HepG2 (cell line): ENCODE results near the gene RNF213. TPM values are rescaled to one million over a fixed set of nuclear protein-coding genes. Genes with fewer than 3 reads are reported as not detected.

Source experiments
- ATAC-seq: fragments of 200-7000 bp; cut with Tn5 transposase; 3 replicates; pipeline ENCODE4 v1.9.1; 2020; ENCODE audit warnings: mild to moderate bottlenecking, moderate library complexity
- BruUV-seq: library from RNA; stranded (reverse); fragments of 400-500 nt; replicated peaks from 2 replicates; lab custom pipeline; 2021; lab: Mats Ljungman, UMichigan
- CTCF ChIA-PET: fragments of 300-600 bp; formaldehyde crosslinking; extraction: SDS; loops from one replicate; lab custom pipeline; 2021; ENCODE audit warnings: low total read pairs, inconsistent platforms, low intra/inter-chr PET ratio; lab: Yijun Ruan, JAX
- POLR2A ChIA-PET: fragments of 350-600 bp; sonication (Branson Sonifier 250); formaldehyde crosslinking; loops from one replicate; lab custom pipeline; 2020; ENCODE audit warnings: antibody characterized with exemption, inconsistent platforms; lab: Yijun Ruan, JAX
- DNase-seq: peaks from one replicate; pipeline ENCODE4 v3.0.0-alpha.2; 2015; ENCODE audit warnings: low spot score
- FAIRE-seq: peaks from 3 replicates; lab custom pipeline; 2011; peaks lifted over from hg19 to GRCh38; lab: Jason Lieb, UNC
- H2AFZ ChIP-seq: one replicate; pipeline ENCODE4 v1.6.1; 2011; ENCODE audit warnings: low read length, inconsistent platforms
- H3K27ac ChIP-seq: fragments of 300-600 bp; 3 replicates; pipeline ENCODE4 v1.8.0; 2011; ENCODE audit warnings: mixed run types, mild to moderate bottlenecking, mixed read lengths, low read length, inconsistent platforms; ENCODE audit not compliant: insufficient read depth; ENCODE audit errors: extremely low read length
- H3K27me3 ChIP-seq, 2 experiments: fragments of 200-600 bp in 1 of 2; 2 replicates in 1 of 2; 3 replicates in 1 of 2; pipeline versions ENCODE4 v1.6.0 to v1.8.0; 2011; ENCODE audit warnings: low read length in 2 of 2, mild to moderate bottlenecking in 2 of 2, moderate library complexity in 2 of 2, inconsistent platforms in 1 of 2; ENCODE audit not compliant: insufficient read depth in 2 of 2, control insufficient read depth in 1 of 2
- H3K36me3 ChIP-seq, 2 experiments: fragments of 200-600 bp in 1 of 2; replicated peaks in 1 of 2; 2 replicates in 1 of 2; 3 replicates in 1 of 2; pipeline versions ENCODE4 v1.5.1 to v1.8.0; 2011; ENCODE audit warnings: low read length in 2 of 2, inconsistent platforms in 1 of 2; ENCODE audit not compliant: insufficient read depth in 2 of 2, control insufficient read depth in 1 of 2
- H3K4me1 ChIP-seq: 2 replicates; pipeline ENCODE4 v1.5.1; 2012; ENCODE audit warnings: low read length, inconsistent platforms; ENCODE audit not compliant: insufficient read depth
- H3K4me2 ChIP-seq: 2 replicates; pipeline ENCODE4 v1.6.0; 2011; ENCODE audit warnings: low read depth, low read length, inconsistent platforms
- H3K4me3 ChIP-seq, 3 experiments: fragments of 200-600 bp in 1 of 3; sonication (generic), shearing (Covaris generic) in 1 of 3; replicated peaks in 1 of 3; 2 replicates each; pipeline ENCODE4 v1.5.1; 2011 to 2016; ENCODE audit warnings: low read length in 3 of 3, inconsistent platforms in 2 of 3, low read depth in 2 of 3, mild to moderate bottlenecking in 2 of 3, control low read depth in 1 of 3, mixed read lengths in 1 of 3; ENCODE audit not compliant: insufficient read depth in 1 of 3
- H3K79me2 ChIP-seq: one replicate; pipeline ENCODE4 v1.6.1; 2011; ENCODE audit warnings: low read length, inconsistent platforms; ENCODE audit not compliant: insufficient read depth
- H3K9ac ChIP-seq: 2 replicates; pipeline ENCODE4 v1.6.0; 2011; ENCODE audit warnings: mild to moderate bottlenecking, low read depth, low read length, inconsistent platforms; ENCODE audit not compliant: insufficient read depth
- H3K9me3 ChIP-seq: 2 replicates; pipeline ENCODE4 v1.5.1; 2012; ENCODE audit warnings: mild to moderate bottlenecking, low read length
- H4K20me1 ChIP-seq: 2 replicates; pipeline ENCODE4 v1.6.0; 2011; ENCODE audit warnings: inconsistent platforms, mild to moderate bottlenecking, low read length, moderate library complexity; ENCODE audit not compliant: insufficient read depth
- BRCA1 ChIP-seq: sonication (generic); formaldehyde crosslinking; IDR thresholded peaks from 2 replicates; pipeline ENCODE4 v1.4.0; 2020; ENCODE audit warnings: missing genetic modification reagents
- CAMTA2 ChIP-seq: sonication (generic); formaldehyde crosslinking; IDR thresholded peaks from 2 replicates; pipeline ENCODE4 v1.4.0; 2020; ENCODE audit warnings: mild to moderate bottlenecking, missing genetic modification reagents, borderline replicate concordance
- CSRNP1 ChIP-seq: sonication (generic); formaldehyde crosslinking; IDR thresholded peaks from 2 replicates; pipeline ENCODE4 v1.8.1; 2023; ENCODE audit warnings: mild to moderate bottlenecking, missing genetic modification reagents
- FOXC1 ChIP-seq: sonication (generic); formaldehyde crosslinking; IDR thresholded peaks from 2 replicates; pipeline ENCODE4 v1.8.0; 2022; ENCODE audit warnings: mild to moderate bottlenecking, missing genetic modification reagents, borderline replicate concordance
- IRX3 ChIP-seq: sonication (generic); formaldehyde crosslinking; IDR thresholded peaks from 2 replicates; pipeline ENCODE4 v1.8.1; 2023; ENCODE audit warnings: mild to moderate bottlenecking, low read depth, missing genetic modification reagents, borderline replicate concordance
- MLXIP ChIP-seq: sonication (generic); formaldehyde crosslinking; IDR thresholded peaks from 2 replicates; pipeline ENCODE4 v1.9.0; 2021; ENCODE audit warnings: missing genetic modification reagents, borderline replicate concordance
- MXD4 ChIP-seq: IDR thresholded peaks from 2 replicates; pipeline ENCODE4 v1.6.1; 2016; ENCODE audit warnings: mild to moderate bottlenecking, missing biosample characterization, missing genetic modification reagents
- SMARCC2 ChIP-seq: fragments of 450-650 bp; IDR thresholded peaks from 2 replicates; pipeline ENCODE4 v1.6.1; 2017; ENCODE audit warnings: antibody characterized with exemption, mild to moderate bottlenecking
- THAP7 ChIP-seq: sonication (generic); formaldehyde crosslinking; IDR thresholded peaks from 2 replicates; pipeline ENCODE4 v1.8.1; 2023; ENCODE audit warnings: mild to moderate bottlenecking, missing genetic modification reagents
- ZIK1 ChIP-seq: sonication (generic); formaldehyde crosslinking; IDR thresholded peaks from 2 replicates; pipeline ENCODE4 v1.5.0; 2020; ENCODE audit warnings: mild to moderate bottlenecking, low read depth, missing genetic modification reagents, borderline replicate concordance
- ZKSCAN5 ChIP-seq: sonication (generic); formaldehyde crosslinking; IDR thresholded peaks from 2 replicates; pipeline ENCODE4 v1.5.1; 2020; ENCODE audit warnings: mild to moderate bottlenecking, missing genetic modification reagents
- ZNF501 ChIP-seq: sonication (generic); formaldehyde crosslinking; IDR thresholded peaks from 2 replicates; pipeline ENCODE4 v1.5.1; 2020; ENCODE audit warnings: mild to moderate bottlenecking, moderate library complexity, missing genetic modification reagents
- ZNF605 ChIP-seq: sonication (generic); formaldehyde crosslinking; IDR thresholded peaks from 2 replicates; pipeline ENCODE4 v1.8.0; 2022; ENCODE audit warnings: mild to moderate bottlenecking, missing genetic modification reagents
- ZNF710 ChIP-seq: sonication (generic); formaldehyde crosslinking; IDR thresholded peaks from 2 replicates; pipeline ENCODE4 v1.5.0; 2020; ENCODE audit warnings: mild to moderate bottlenecking, missing genetic modification reagents, borderline replicate concordance
- ZNF788 ChIP-seq: sonication (generic); formaldehyde crosslinking; IDR thresholded peaks from 2 replicates; pipeline ENCODE4 v1.5.0; 2020; ENCODE audit warnings: mild to moderate bottlenecking, missing genetic modification reagents, borderline replicate concordance
- WGBS: methylation state at CpG from one replicate; pipeline ENCODE4 v1.1.6; 2017; ENCODE audit warnings: low lambda C conversion rate; 5-methylcytosine and 5-hydroxymethylcytosine counted together
- in situ Hi-C: cut with HindIII; loops from 2 replicates; pipeline ENCODE4 v1.10.0; 2017; ENCODE audit warnings: low pct_unique_long_range_greater_than_20kb; ENCODE audit not compliant: extremely low pct_ligation_motif_present
- intact Hi-C: fragments of 100-400 bp; cut with micrococcal nuclease; formaldehyde crosslinking; loops from one replicate; pipeline ENCODE4 v1.10.0; 2022; ENCODE audit not compliant: unreplicated experiment
- polyA plus RNA-seq, 8 experiments: library from polyadenylated mRNA; depleted of rRNA in 3 of 8; stranded (reverse) in 7 of 8; unstranded in 1 of 8; fragments of >200 nt; fragmentation: Illumina TruSeq in 4 of 8; extraction: Trizol in 4 of 8; gene quantifications; 2 replicates each; pipeline versions ENCODE4 v1.2.1 to v1.2.3, GENCODE V29; 2011 to 2016; ENCODE audit warnings: low read depth in 4 of 8, missing spikeins in 1 of 8, mixed read lengths in 1 of 8; ENCODE audit not compliant: insufficient read depth in 1 of 8
- total RNA-seq, 5 experiments: library from RNA; depleted of rRNA; stranded (reverse); fragments of >200 nt; fragmentation: Illumina TruSeq; extraction: Trizol; gene quantifications; 2 replicates each; pipeline ENCODE4 v1.2.3, GENCODE V29; 2016; ENCODE audit warnings: low read depth in 1 of 5

Gene RNF213
- total and polyA plus RNA-seq, 2 of the 13 experiments (the other 11 are each of a cell fraction or from before 2014, with no cell fraction given), result 38.6 to 38.7 TPM

GRCh38 chr17:80219763-80220053 is 40.9 kb upstream of the RNF213 start:
- FAIRE-seq (no peak), ATAC-seq (no peak; the same call in 2 of the 3 replicates), DNase-seq (no peak)
- TSS peak; percentile 50 for BruUV-seq
- Histone ChIP-seq H4K20me1 (no peaks in the 10 kb centered on the region), H3K79me2 (peaks cover 9% of the 10 kb centered on the region), H3K36me3 (peaks cover 3 to 11% of the 10 kb centered on the region in 2 experiments; a peak in 4 of 5 replicates), H3K9ac (peak overlapping the region; percentile 93), H3K4me2 (peak overlapping the region; percentile 99), H2AFZ (peak overlapping the region; percentile 66), H3K9me3 (no peaks in the 10 kb centered on the region), H3K27ac (peak overlapping the region; percentile 80), H3K4me1 (peaks cover 26% of the 10 kb centered on the region), H3K4me3 (peak overlapping the region; percentile 90 to 100 (median 93)), H3K27me3 (no peaks in the 10 kb centered on the region)
- ChIA-PET CTCF (no interaction called here), POLR2A (interaction anchor here (0.7 to 3.3 kb wide), 11 partner anchors 8 to 227 kb away, joined by 3 to 31 read pairs (median 4); partner anchors contain the start of gene EIF4A3)
- in situ Hi-C loops, result no loop called here
- 0% methylated on average over 4 of the region's 5 CpGs for WGBS
- intact Hi-C loops, result loop anchor here (2.0 kb wide), 1 partner anchor 43 kb away; no protein-coding TSS in a partner anchor
- TF ChIP-seq ZNF605 (peak; percentile 24; the same call in 1 of the 2 replicates), THAP7 (CRISPR knock-in tag) (0 out of 2 replicates have a peak, but pooled peaks have one; percentile 32), ZNF788 (0 out of 2 replicates have a peak, but pooled peaks have one; percentile 0), CAMTA2 (no peak), ZNF710 (CRISPR knock-in tag) (no peak), CSRNP1 (CRISPR knock-in tag) (peak; percentile 55; the same call in 1 of the 2 replicates), ZKSCAN5 (CRISPR knock-in tag) (no peak), MXD4 (no peak), FOXC1 (CRISPR knock-in tag) (0 out of 2 replicates have a peak, but pooled peaks have one; percentile 22), ZNF501 (CRISPR knock-in tag) (no peak), MLXIP (CRISPR knock-in tag) (no peak), ZIK1 (CRISPR knock-in tag) (peak; percentile 63; the same call in 1 of the 2 replicates), IRX3 (CRISPR knock-in tag) (0 out of 2 replicates have a peak, but pooled peaks have one; percentile 9), SMARCC2 (no peak), BRCA1 (CRISPR knock-in tag) (no peak)
